CD4-positive, alpha-beta T cell treated with Interferon gamma for 1 hour (primary cell): ENCODE results near the gene LDLRAD1.
"Not testable (repeated sequence)": the region's sequence is repeated elsewhere in the genome, so short reads cannot be mapped to it uniquely, and the experiment has no call there.

Source experiments
- DNase-seq: peaks from one replicate; pipeline ENCODE4 v3.0.0-alpha.2; 2020

The LDLRAD1 gene, protein sequence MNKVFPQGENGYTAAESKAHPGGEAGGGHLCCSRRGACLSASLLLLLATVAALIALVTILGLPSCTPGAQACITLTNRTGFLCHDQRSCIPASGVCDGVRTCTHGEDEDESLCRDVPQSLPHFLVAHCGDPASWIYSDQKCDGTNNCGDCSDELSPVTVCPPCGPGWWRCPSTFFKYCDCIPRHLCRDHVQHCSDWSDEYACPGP

DNA sequence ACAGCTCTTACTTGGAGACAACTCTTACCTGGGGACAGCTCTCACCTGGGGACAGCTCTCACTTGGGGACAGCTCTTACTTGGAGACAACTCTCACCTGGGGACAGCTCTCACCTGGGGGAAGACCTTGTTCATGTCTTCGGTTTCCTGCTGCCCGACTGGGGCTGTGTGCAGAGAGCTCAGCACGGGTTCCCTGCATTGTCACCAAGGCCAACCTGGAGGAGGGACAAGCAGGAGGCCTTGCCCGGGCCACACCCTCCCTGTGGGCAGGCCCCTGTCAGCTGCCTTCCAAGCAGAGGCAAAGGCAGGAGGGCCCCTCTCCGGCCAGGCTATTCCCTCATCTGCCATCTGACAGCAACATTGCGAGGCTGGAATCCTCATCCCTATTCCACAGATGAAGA lies at the start of gene LDLRAD1:
Gene LDLRAD1, minus strand, starts transcription at position 208 of the 400 bp plus-strand sequence. Its CDS starts 74 bp downstream, at position 134.
- DNase-seq = no peak

DNA sequence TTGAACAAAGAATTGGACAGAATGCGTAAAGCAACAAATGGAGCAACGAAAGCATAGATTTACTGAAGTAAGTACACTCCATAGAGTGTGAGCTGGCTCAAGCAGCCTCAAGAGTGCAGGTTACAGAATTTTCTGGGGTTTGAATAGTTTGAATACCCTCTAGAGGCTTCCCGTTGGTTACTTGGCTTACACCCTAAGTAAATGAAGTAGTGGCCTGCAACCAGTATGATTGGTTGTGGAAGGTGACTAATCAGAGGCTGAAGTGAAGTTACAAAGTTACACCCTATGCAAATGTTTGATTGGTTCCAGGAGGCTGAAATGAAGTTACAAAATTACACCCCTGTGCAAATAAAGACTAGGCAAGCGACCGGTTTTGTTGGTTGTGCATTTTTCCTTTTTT lies 46.3 kb upstream of the LDLRAD1 start:
- DNase-seq = no peak

DNA sequence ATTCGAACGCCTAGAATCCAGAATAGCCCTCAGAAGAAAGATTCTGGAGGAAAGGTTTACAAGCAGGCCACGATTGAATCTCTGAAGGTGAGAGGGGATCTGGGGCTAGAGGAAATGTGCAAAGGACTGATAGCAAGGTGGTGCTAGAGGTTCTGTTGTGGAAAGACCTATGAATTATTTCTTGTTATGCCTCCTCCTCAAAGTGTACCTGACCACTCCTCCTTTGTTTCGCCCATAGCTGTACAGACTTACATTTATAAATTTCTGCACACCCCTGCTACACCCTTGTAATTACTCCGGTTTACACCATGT lies 36.4 kb upstream of the LDLRAD1 start:
- DNase-seq = no peak

DNA sequence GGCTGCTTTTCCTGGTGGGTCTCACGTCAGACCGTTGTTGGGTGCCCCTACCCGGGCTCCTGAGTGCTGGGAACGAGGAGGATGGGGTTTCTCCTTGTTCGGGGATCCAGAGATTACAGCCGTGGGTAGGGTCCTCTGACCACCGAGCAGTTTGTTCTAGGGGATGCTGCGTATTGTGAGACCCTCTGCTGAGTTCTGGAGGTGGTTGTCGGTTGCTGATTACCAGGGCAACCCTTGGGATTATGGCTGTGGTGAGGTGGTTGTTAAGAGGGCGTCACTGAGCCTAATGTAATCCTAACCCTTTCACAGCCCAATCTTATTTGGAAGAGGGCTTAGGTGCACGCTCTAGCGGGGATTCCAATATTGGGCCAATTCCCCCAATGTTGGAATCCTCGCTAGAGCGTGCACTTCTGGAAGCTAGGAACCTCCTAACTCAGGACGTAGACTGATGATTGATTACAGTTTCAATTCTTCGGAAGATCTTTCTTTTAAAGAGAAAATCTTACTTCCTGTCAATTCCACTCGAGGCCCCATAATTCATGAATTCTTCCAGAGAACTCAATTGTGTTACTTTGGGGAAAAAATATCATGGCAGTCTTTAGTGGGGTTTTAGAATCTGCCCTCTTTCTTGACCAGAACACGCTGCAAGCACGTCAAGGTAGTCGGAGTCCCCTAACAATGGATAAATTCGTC lies 35.9 kb upstream of the LDLRAD1 start:
- DNase-seq = no peak

DNA sequence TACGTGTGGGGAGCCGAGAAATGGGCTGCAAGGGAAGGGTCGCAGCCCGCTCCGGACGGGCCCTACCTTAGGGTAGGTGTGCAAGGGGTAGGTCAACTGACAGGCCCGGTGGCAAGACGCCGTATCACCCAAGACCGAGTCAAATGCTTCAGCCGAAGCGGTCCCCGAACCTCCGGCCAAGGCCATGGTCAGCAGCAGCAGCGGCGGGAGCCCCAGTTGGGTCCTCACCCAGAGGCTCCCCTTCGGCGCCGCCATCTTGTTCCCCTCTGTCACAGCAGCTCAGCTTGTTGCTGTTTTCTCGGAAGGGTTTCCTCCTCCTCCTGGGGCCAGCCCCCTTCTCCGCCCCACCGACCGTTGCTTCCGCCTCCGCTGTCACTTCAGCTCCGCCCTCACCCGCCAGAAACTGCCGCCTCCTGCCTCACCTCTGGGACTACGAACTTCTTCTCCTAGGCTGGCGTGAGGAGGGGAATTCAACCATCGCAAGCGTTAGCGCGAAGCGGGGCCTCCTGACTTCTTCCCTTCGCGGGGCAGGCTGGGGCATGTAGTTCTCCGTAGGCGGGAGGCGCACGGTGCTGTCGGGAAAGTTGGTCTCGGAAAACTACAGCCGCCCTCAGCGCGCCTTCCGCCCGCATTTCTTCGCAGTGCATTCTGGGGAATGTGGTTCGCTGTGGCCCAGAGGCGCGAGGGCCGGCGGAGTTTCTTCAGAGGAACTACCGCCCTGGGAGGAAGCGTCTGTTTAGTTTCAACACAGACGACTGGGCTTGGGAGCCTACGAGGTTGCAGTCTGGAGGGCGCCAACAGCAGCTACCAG lies 35.2 kb upstream of the LDLRAD1 start, which contains the start of the genes TCEANC2 and TMEM59:
Gene TCEANC2, plus strand, starts transcription at position 675 of the 811 bp plus-strand sequence. CDS start 815 bp downstream, outside the sequence.
Gene TMEM59, minus strand, starts transcription at position 271 of the 811 bp plus-strand sequence. Its CDS starts 16 bp downstream, at position 255.
- DNase-seq = peak; percentile 98

DNA sequence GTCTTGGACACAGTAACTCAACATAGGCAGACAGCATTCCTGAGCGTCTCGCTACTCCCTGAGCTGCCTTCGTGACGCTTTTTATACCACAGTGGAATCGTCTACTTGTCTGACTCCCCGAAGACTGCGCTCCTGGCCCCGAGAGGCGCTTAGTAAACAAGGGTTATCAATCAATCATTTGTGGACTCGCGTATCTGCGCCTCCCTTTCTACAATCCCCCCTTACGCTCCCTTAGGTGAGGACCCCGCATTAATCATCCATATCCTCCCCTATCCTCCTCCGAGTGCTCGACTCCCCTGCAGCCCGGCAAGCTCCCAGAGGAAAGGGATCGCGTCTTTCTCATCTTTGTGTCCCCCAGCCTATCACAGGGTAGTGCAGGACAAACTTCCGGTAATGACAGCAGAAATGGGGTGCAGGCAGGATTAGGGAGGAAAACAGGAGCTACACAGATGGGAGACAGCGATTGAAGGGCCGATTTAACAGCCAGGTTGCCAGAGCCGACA lies 34.5 kb upstream of the LDLRAD1 start:
- DNase-seq = peak; percentile 1

DNA sequence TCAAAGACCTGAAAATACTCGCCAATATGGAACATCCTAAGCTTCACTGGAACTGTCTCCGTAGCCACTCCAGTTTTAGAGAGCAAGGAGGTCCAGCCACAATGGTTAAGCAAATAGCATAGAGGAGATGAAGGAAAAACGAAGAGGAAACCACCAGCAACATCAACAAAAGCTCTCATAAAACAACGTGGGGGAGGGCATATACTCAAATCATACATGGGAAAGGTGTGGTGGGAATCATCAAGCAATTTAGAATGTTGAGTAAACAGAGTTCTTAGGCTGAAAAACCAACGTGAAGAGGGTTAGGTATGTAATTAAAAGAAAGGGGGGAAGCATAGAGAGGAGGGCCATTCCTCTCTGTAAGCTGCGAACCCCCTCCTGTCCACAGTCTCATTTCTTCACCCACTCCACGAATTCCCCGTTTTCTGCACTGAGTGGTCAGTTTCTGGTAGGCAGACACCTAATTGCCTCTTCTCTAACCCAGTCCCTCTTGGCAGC lies 34.0 kb upstream of the LDLRAD1 start:
- no peak for DNase-seq

DNA sequence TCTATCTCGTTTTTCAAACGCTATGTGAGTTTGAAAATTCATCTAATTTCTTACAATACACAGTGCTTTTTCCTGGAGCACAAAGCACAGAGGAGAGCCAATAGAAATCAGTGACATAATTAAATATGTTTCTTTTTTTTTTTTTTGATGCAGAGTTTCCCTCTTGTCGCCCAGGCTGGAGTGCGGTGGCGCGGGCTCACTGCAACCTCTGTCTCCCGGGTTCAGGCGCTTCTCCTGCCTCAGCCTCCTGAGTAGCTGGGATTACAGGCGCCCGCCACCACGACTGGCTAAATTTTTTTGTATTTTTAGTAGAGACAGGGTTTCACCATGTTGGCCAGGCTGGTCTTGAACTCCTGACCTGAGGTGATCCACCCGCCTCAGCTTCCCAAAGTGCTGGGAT lies 32.4 kb upstream of the LDLRAD1 start:
- not testable (repeated sequence) for DNase-seq

DNA sequence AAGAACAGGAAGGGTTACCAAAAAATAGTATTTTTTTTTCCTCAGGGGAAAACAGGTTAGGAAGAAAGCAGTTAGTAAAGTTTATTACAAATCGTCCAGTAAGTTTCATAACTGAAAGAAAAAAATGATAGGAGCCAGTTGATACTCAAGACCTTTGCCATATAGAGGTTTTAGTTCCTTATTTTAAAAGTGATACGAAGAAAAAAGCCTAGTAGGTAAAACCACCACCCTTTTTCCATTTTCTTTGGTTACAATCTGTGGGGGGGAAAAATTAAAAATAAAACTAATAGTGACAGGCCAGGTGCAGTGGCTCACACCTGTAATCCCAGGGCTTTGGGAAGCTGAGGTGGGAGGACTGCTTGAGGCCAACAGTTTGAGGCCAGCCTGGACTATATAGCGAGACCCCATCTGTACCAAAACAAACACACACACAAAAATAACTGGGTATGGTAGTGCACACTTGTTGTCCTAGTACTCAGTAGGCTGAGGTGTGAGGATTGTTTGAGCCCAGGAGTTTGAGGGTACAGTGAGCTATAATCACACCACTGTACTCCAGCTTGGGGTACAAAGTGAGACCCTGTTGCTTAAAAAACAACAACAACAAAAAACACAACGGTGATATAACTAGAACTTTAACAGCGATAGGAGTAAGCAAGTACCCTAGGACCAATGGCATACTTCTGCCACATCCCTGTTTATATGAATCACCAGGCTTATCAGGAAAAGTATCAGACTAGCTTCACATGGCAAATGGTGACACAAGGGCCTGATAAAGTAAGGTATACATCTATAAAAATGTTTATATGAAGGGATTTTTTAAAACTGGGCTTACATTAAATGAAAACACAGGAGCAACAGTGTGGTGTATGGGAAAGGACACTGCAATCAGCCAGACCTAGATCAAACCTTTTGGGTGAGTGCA lies 29.7 kb upstream of the LDLRAD1 start:
- DNase-seq = no peak

DNA sequence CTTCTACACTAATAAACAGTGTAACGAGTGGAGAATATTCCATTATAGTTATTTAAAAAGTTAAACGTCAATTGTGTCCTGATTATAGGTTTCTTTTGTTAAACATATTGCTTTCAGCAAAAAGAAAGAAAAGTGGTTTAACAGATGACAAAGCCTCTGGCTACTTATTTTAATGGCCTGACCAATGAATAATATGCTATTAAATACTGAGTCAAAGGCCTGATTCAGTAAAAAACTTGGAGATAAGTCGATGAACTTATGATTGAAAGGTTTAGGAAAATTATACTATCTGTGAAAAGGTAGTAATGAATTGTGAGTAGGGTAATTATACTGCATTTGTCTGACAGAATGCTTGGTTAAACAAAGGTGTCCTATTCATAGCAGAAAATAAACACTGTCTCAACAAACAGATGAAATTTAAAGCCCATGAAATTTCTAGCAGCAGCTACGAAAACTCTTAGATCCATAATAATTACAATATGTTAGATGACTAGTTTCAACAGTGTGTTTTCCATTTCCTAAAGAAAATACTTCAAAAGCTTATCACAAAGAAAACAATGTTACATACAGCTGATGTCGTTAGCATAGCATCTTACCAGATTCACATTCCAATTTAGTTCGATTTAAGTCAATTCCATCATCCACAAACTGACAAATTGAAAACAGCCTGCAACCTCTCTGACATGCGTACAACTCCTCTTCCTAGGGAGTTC lies 28.8 kb upstream of the LDLRAD1 start:
- DNase-seq = no peak

DNA sequence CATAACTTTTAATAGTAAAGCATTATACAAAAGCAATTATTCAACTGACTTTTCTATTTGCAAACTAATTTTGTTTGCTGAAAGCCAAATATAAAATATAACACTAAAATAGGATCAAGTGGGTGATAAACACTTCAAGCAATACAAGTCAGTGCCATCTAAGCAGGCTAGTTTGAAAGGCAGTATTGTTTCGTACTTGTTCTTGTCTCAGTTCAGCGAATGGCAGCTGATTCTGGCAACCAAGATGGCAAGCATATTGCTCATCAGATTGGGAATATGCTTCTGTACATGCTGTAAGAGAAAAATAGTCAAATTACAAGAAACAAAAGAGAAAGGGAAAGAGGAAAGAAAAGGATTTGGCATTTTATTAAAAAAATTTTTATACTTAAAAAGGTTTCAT lies 27.5 kb upstream of the LDLRAD1 start:
- DNase-seq = no peak

DNA sequence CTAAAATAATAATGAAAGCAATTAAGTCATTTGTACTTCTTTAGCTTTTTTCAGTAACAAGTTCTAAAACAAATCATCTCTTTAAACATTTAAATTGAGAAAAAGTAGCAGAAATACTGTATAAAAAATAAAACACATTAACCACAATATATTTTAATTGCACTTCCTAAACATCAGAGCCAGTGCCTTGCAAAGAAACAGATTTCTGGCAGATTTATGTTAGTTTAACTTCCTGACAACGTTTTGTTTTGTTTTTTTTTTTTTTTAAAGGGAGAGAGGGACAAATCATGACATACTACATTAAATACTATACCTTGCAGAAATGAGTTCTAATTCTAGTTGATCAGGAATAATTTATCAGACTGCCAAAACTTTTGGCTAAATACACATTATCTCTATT lies 23.8 kb upstream of the LDLRAD1 start:
- no peak for DNase-seq

DNA sequence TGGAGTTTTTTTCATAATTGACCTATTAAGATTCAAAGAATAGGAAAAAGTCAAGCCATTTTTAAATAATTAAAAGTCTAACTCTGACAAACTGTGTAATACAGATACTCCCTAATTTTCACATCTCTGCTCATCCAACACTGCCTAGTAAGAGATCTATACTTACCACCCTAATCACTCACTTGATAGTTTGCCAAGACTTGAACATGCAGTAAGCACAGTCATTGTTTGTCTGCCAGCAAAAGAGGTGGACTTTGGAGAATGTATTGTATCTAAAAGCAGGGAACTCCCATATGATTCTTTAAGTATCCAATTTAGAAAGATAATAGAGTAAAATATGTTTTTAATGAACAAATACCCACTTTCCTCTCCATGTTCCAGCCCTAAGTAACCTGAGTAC lies 19.5 kb upstream of the LDLRAD1 start:
- no peak for DNase-seq

DNA sequence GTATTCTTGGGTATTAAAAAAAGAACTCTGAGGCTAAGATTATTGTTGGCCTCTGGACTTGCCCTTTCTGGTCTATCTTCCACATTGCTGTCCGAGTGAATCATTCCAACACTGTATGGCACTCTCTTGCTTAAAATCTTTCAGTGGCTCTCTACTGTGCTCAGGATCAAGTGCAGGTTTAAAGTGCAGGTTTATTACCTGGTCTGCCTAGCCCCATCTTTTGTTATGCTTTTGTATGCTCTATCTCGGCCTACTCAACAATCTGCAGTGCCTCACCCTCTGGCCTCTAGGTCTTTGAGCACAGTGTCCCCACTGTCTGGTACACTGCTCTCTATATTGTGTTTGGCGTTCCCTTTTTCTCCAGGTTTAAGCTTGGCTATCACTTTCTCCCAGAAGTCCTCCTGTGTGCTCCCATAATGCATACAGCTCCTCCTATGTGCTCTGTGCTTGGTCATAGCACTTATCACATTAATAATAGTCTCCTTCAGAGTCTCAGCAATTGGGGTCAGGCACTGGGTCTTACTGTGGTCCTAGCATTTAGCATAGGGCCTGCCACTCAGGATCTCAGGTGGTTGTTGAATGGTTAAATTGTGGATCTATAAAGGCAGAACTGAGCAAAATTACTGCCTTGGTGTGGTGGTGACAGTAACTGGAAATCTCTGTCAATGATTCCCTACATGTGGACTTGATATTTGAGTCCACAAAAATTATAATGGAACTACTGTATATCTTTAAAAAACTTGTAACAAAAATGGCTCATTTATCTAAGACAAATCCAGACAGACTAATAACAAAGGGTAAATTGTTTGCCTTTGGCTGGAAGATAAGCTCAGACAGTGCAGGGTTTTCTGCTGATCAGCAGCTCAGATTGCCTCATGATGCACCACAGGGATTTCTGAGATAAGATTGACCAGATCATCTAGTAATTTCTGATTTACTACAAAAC lies 10.6 kb upstream of the LDLRAD1 start:
- DNase-seq = no peak

DNA sequence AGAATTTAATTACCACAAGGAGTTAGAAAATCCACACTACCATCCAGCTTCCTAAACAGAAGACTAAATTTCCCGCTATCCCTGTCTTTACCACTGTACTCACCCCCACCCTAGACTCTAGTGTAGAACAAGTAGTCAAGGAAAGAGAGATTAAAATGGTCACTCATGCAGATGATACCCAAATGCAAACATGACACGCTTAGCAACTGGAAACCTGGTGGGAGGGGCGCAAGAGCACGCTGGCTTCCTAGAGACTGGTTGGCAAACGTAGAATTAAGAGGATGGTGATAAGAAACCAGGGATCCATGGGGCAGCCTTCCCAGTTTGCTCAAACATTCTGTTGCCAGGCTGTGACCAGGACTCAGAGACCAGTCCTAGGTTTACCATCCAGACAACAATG lies 9.9 kb upstream of the LDLRAD1 start:
- no peak for DNase-seq

DNA sequence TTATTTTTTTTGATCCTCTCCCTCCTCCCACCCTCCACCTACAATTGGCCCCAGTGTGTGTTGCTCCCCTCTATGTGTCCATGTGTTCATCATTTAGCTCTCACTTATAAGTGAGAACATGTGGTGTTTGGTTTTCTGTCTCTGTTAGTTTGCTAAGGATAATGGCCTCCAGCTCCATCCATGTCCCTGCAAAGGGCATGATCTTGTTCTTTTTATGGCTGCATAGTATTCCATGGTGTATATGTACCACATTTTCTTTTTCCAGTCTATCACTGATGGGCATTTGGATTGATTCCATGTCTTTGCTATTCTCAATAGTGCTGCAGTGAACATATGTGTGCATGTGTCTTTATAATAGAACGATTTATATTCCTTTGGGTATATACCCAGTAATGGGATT lies 6.8 kb upstream of the LDLRAD1 start:
- not testable (repeated sequence) for DNase-seq

DNA sequence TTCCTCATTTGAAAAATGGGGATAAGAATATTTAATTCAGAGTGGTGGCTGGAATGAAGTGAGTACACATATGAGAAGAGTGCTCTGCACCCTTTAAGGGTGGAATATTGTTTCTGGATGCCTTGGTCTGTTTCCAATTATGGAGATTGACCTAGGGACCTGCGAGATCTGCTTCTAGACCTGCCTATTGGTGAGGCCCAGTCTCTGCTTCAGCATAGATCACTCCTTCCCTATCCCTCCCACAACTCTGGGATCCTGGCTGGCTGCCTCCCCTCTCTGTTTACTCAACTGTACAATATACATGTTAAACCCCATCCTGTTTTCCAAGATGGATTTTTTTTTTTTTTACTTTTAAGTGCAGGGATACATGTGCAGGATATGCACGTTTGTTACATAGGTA lies 6.4 kb upstream of the LDLRAD1 start:
- DNase-seq = no peak

DNA sequence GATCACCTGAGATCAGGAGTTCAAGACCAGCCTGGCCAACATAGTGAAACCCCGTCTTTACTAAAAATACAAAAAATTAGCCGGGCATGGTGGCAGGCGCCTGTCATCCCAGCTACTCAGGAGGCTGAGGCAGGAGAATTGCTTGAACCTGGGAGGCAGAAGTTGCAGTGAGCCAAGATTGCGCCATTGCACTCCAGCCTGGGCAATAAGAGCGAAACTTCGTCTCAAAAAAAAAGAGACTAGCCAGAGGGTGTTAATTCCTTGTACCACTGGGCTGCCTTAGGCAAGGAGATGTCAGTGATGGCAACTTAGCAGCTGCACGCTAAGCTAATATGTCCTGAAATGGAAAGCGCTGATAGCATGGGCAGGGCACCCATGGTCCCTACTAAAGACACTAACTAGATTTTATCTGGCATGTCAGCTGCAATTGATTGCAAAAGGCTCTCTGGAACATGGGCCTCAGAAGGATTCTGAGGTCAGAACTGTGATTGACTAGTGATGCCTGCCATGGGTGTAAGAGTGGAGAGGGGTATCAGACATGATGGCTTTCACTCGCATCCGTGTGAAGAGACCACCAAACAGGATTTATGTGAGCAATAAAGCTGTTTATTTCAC lies 1.7 kb upstream of the LDLRAD1 start:
- DNase-seq = not testable (repeated sequence)

DNA sequence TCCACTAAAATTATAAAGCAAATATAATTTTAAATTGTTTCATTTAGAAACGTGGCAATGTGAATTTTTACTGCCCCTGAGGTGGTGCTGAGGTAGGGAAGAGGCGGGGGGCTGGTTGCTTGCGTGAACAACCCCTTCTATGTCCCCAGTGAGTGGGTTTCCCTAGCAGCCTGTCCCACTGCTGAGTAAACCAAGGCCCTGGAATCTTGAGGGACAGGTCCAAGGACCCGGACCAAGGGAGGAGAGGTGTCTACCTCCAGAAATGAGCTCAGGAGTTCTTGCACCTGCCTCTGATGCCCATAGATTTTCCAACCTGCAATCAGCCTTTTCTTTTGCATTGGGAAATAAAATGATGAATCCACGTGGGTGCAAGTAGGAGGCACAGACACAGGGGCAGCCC lies 649 bp upstream of the LDLRAD1 start:
- DNase-seq = no peak
